ENCODE measurements around the gene SLC22A17.
A peak's percentile ranks its signal among the peaks of the same experiment; 100 is the strongest.

The SLC22A17 gene

GRCh38 chr14:23376482-23377197 is 24.0 kb upstream of the SLC22A17 start, which contains the start of gene CMTM5:
Gene CMTM5, plus strand, starts transcription at chr14:23377046. Its CDS starts 206 bp downstream, at chr14:23377252.
- DNase-seq (no peak), ATAC-seq (no peak)
- no peaks in the 10 kb centered on the region for H3K36me3 Mint-ChIP-seq (ENCODE audit: low read depth)
- H3K9me3 Mint-ChIP-seq: no peaks in the 10 kb centered on the region
- H3K27me3 Mint-ChIP-seq: no peaks in the 10 kb centered on the region
- H3K4me3 Mint-ChIP-seq: no peak within 1 kb of the TSS
- no peak within 1 kb of the TSS for H3K27ac Mint-ChIP-seq
- H3K4me1 Mint-ChIP-seq: no peaks in the 10 kb centered on the region

- Mint-ChIP-seq H3K27ac (no peak overlapping the region), H3K4me3 (no peak overlapping the region), H3K4me1 (no peaks in the 10 kb centered on the region), H3K36me3 (ENCODE audit: low read depth) (no peaks in the 10 kb centered on the region), H3K27me3 (no peaks in the 10 kb centered on the region), H3K9me3 (no peaks in the 10 kb centered on the region)
- no peak for ATAC-seq
- no peak for DNase-seq
Observed at GRCh38 chr14:23375527-23376251, 23.0 kb upstream of the SLC22A17 start.

- Mint-ChIP-seq H3K4me3 (no peak overlapping the region), H3K4me1 (no peaks in the 10 kb centered on the region), H3K27ac (no peak overlapping the region), H3K36me3 (ENCODE audit: low read depth) (no peaks in the 10 kb centered on the region), H3K27me3 (peaks cover 2% of the 10 kb centered on the region), H3K9me3 (no peaks in the 10 kb centered on the region)
- DNase-seq (no peak), ATAC-seq (no peak)
Observed at GRCh38 chr14:23373041-23373440, 20.4 kb upstream of the SLC22A17 start.

- DNase-seq (no peak), ATAC-seq (no peak)
- Mint-ChIP-seq H3K27ac (no peak within 1 kb of the TSS), H3K36me3 (ENCODE audit: low read depth) (no peaks in the 10 kb centered on the region), H3K4me1 (no peaks in the 10 kb centered on the region), H3K27me3 (peaks cover 4% of the 10 kb centered on the region), H3K9me3 (no peaks in the 10 kb centered on the region), H3K4me3 (no peak within 1 kb of the TSS)
Observed at GRCh38 chr14:23372509-23372908, 19.8 kb upstream of the SLC22A17 start, which contains the start of gene IL25. Gene IL25, plus strand, starts transcription at chr14:23372809.

GRCh38 chr14:23371865-23372264 is 19.2 kb upstream of the SLC22A17 start:
- Mint-ChIP-seq H3K27me3 (peaks cover 10% of the 10 kb centered on the region), H3K9me3 (no peaks in the 10 kb centered on the region), H3K36me3 (ENCODE audit: low read depth) (no peaks in the 10 kb centered on the region), H3K4me3 (no peak overlapping the region), H3K27ac (no peak overlapping the region), H3K4me1 (no peaks in the 10 kb centered on the region)
- ATAC-seq (no peak), DNase-seq (no peak)

GRCh38 chr14:23370221-23370620 is 17.5 kb upstream of the SLC22A17 start:
- Mint-ChIP-seq H3K27ac (no peak overlapping the region), H3K4me3 (no peak overlapping the region), H3K27me3 (peaks cover 15% of the 10 kb centered on the region), H3K9me3 (no peaks in the 10 kb centered on the region), H3K4me1 (no peaks in the 10 kb centered on the region), H3K36me3 (ENCODE audit: low read depth) (no peaks in the 10 kb centered on the region)
- DNase-seq: no peak
- peak; percentile 34 for ATAC-seq

- H3K9me3 Mint-ChIP-seq: no peaks in the 10 kb centered on the region
- H3K4me3 Mint-ChIP-seq: no peak overlapping the region
- peaks cover 2% of the 10 kb centered on the region for H3K4me1 Mint-ChIP-seq
- H3K27me3 Mint-ChIP-seq: peaks cover 28% of the 10 kb centered on the region
- no peak for DNase-seq
- H3K36me3 Mint-ChIP-seq (ENCODE audit: low read depth): no peaks in the 10 kb centered on the region
- no peak for ATAC-seq
- H3K27ac Mint-ChIP-seq: no peak overlapping the region
Observed at GRCh38 chr14:23366426-23366921, 13.8 kb upstream of the SLC22A17 start.

GRCh38 chr14:23365732-23366425 is 13.2 kb upstream of the SLC22A17 start:
- DNase-seq: no peak
- H3K36me3 Mint-ChIP-seq (ENCODE audit: low read depth): no peaks in the 10 kb centered on the region
- no peak overlapping the region for H3K27ac Mint-ChIP-seq
- H3K9me3 Mint-ChIP-seq: no peaks in the 10 kb centered on the region
- peaks cover 28% of the 10 kb centered on the region for H3K27me3 Mint-ChIP-seq
- no peak for ATAC-seq
- H3K4me1 Mint-ChIP-seq: peaks cover 2% of the 10 kb centered on the region
- no peak overlapping the region for H3K4me3 Mint-ChIP-seq

- Mint-ChIP-seq H3K4me1 (peaks cover 2% of the 10 kb centered on the region), H3K9me3 (no peaks in the 10 kb centered on the region), H3K27me3 (peaks cover 28% of the 10 kb centered on the region), H3K36me3 (ENCODE audit: low read depth) (no peaks in the 10 kb centered on the region), H3K4me3 (no peak within 1 kb of the TSS), H3K27ac (no peak within 1 kb of the TSS)
- DNase-seq: no peak
- no peak for ATAC-seq
Observed at GRCh38 chr14:23365036-23365731, 12.5 kb upstream of the SLC22A17 start, which contains the start of gene EFS. Gene EFS, minus strand, starts transcription at chr14:23365172. Its CDS starts 147 bp downstream, at chr14:23365025.

GRCh38 chr14:23364164-23365035 is 11.7 kb upstream of the SLC22A17 start:
- DNase-seq (no peak), ATAC-seq (no peak)
- Mint-ChIP-seq H3K4me1 (peaks cover 2% of the 10 kb centered on the region), H3K27me3 (peaks cover 28% of the 10 kb centered on the region), H3K36me3 (ENCODE audit: low read depth) (no peaks in the 10 kb centered on the region), H3K4me3 (no peak overlapping the region), H3K9me3 (no peaks in the 10 kb centered on the region), H3K27ac (no peak overlapping the region)

- no peak overlapping the region for H3K27ac Mint-ChIP-seq
- ATAC-seq (no peak), DNase-seq (no peak)
- peaks cover 22% of the 10 kb centered on the region for H3K27me3 Mint-ChIP-seq
- H3K4me1 Mint-ChIP-seq: peaks cover 2% of the 10 kb centered on the region
- no peaks in the 10 kb centered on the region for H3K36me3 Mint-ChIP-seq (ENCODE audit: low read depth)
- no peaks in the 10 kb centered on the region for H3K9me3 Mint-ChIP-seq
- H3K4me3 Mint-ChIP-seq: no peak overlapping the region
Observed at GRCh38 chr14:23362200-23362599, 9.5 kb upstream of the SLC22A17 start.

- no peaks in the 10 kb centered on the region for H3K36me3 Mint-ChIP-seq (ENCODE audit: low read depth)
- DNase-seq (no peak), ATAC-seq (no peak)
- H3K27ac Mint-ChIP-seq: no peak overlapping the region
- peaks cover 17% of the 10 kb centered on the region for H3K27me3 Mint-ChIP-seq
- no peak overlapping the region for H3K4me3 Mint-ChIP-seq
- peaks cover 2% of the 10 kb centered on the region for H3K4me1 Mint-ChIP-seq
- H3K9me3 Mint-ChIP-seq: no peaks in the 10 kb centered on the region
Observed at GRCh38 chr14:23361763-23362162, 9.1 kb upstream of the SLC22A17 start.

- Mint-ChIP-seq H3K27me3 (peaks cover 13% of the 10 kb centered on the region), H3K4me1 (peaks cover 2% of the 10 kb centered on the region), H3K27ac (no peak overlapping the region), H3K4me3 (no peak overlapping the region), H3K36me3 (ENCODE audit: low read depth) (no peaks in the 10 kb centered on the region), H3K9me3 (no peaks in the 10 kb centered on the region)
- DNase-seq (no peak), ATAC-seq (peak; percentile 47)
Observed at GRCh38 chr14:23361320-23361719, 8.6 kb upstream of the SLC22A17 start.

Measured in activated naive CD8-positive, alpha-beta T cell treated with anti-CD3 and anti-CD28 coated beads, Interleukin-2, amount 50 U/mL, for 24 hours (primary cell).